Kidney glomerular epithelial cell (primary cell): ENCODE results near the gene TMEM273.

Experiments
- DNase-seq: peaks from one replicate; lab custom pipeline; 2025; lab: John Stamatoyannopoulos, UW

Gene TMEM273, protein sequence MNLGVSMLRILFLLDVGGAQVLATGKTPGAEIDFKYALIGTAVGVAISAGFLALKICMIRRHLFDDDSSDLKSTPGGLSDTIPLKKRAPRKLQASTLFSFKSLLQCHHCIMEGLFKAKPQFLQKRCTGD

DNA sequence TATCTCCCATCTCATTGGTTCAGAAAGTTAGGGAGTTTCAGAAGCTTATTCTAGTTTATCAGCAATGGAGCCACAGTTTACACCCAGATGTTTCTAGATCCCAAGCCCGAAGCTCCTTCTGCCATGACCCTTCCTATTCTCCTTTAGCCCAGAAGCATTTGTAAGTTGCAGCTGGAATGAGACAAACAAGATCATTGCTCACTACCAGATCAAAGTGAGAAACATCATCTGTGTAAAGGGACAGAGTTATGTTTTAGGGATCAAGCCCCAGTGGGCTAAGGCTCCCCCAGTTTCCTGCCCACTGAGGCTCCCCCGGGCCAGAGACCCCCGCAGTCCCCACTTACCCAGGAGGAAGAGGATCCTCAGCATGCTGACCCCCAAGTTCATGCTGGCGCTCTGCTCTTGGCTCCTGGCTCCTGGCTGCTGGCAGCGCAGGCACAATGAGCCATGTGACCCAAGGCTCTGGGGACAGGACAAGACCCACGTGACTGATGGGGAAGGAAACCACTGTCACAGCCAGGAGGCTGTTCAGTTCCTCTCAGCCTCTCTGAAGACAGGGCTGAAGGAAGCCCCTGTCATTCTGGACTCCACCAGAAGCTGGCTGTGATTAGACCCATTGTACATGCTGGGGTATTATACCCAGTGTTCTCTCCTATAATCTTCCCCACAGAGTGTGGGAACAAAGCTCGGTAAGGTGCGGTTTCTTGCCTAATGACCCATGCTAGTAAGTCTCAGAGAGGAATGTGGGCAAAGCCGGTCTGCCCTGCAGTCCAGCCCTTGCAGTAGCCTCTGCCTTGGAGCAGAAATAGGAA lies at the start of gene TMEM273:
Gene TMEM273, minus strand, starts transcription at position 442 of the 812 bp plus-strand sequence. Its CDS starts 55 bp downstream, at position 387.
- DNase-seq = peak; percentile 65

DNA sequence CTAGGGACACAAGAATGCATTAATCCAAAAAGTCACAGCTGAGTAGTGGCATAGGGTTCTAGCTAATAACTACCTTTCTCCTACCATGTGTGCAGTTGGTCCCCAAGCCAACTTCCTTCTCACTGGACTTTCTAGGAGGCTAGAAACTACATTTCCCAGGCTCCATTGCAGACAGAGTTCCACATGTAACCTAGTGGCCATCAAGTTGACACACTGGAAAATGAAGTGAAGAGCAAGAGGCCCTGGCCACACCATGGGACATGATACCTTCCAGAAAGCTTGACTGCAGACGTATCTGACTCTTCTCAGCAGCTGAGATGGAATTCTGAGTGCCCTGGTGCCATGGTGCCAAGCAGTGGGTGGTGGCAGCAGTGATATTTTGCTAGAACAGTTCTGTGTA lies 49.8 kb upstream of the TMEM273 start:
- no peak for DNase-seq

DNA sequence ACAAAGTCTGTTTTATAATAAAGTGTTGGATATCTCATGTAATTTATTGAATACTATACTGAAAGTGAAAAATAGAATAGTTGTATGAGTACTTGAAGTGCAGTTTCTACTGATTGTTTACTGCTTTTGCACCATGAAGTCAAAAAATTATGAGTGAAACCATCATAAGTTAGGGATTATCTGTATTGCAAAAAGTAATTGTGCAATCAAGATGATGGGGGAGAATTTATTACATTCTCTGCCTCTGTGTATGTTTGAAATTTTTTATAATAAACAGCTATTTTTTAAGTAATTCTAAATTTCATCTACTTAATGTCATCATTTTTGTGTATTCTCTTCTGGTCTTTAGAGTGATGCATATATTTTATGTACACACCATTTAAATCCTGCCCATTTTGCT lies 47.2 kb upstream of the TMEM273 start:
- DNase-seq = no peak

DNA sequence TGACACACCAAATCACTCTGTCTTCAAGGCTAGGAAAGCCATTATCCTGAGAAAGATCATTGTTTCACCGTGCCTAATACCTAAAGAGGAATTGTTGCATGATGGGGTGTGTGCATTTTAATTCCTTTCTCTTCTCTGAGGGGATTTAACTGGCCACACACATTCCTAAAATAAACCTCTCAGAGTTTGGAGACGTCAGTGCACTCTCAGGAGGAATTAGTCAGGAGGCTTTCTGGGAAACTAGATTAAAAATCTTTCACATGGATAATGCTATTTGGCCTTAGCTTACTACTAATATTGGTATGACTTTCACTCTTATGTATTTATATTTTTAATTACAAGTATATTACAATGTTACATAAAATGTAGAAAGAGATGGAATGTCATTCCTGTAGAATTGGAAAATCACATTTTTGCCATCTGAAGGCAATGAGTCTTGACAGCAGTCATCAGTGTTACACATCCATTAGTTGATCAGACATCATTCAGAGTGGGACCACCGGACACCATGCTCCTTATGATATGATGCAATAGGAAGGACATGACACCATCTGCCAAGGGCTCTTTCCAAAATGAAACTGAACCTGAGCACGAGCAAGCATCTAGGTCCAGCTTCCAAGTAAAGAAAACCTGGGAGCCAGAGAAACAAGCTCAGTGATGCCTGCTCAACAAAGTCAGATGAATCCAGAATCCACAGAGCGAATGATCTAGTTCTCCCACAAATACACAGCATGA lies 43.1 kb upstream of the TMEM273 start:
- DNase-seq = no peak

DNA sequence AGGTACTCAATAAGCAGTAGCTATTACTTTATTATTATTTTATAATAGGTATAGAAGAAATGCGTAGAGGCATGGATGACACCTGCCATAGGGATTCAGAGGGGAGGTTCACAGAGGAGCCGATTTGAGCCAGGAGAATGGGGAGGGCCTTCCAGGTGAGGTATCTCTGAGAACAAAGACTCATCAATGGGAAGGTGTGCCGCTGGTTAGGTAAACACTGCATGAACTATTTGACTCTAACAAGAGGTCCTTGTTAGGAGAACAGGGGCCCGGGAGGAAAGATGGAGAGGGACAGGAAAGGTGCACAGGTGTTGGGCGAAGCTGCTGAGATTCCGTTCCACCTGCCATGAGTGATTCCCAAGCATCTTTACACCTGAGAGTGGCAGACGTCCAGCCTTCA lies 41.8 kb upstream of the TMEM273 start:
- DNase-seq = no peak

DNA sequence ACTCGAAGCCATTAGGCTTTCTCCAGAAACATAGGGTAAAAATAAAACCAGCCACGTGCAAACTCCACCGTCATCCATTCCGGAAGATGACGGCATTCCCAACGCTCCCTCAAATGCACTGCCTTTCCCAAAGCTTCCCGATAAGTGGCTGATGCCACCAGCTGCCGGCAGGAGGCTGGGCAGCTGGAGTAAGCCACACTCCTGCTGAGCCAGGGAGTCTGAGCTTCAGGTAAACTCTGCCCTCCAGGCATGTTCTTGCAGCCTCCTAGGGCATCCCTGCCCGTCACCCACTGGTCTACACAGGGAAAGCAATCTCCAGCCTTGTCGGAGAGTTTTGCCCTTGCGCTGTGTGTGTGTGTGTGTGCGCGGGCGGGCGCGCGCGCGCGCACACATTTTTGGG lies 40.5 kb upstream of the TMEM273 start:
- DNase-seq = no peak

DNA sequence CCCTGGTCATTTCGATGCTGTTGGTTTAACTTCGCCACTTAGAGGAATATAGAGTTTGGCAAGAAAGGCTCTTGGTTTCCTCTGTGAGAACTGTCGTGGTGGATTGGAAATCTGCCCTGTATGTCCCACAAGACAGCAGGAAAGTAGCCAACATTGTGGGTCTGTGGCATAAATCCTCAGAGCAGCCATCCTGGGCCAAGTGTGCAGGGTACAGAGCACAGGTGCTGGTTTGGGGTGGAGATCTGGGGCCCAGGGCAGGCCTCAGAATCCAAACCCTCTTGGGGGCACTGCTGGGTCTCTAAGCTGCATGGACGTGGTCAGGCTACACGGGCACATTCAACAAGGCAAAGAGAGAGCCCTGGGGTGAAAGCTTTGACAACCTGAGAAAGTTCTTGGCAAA lies 39.2 kb upstream of the TMEM273 start:
- no peak for DNase-seq

DNA sequence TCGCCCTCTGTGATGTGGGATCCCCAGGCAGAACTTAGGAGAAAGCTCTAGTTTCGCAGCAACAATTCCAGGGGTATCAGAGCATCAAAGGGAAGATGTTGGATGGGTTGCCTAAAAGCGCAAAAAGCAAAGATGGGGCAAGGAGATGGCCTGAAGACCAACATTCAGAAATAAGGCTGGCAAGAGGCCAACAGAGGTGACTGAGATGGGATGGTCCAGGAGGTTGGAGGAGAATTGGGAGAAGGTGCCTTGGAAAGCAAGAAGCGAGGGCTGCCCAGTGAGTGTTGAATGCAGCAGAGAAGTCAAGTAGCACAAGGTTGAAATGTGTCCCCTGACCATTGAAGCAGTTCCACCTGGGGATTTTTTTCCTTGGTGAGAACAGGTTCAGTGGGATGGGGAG lies 38.4 kb upstream of the TMEM273 start:
- DNase-seq = no peak

DNA sequence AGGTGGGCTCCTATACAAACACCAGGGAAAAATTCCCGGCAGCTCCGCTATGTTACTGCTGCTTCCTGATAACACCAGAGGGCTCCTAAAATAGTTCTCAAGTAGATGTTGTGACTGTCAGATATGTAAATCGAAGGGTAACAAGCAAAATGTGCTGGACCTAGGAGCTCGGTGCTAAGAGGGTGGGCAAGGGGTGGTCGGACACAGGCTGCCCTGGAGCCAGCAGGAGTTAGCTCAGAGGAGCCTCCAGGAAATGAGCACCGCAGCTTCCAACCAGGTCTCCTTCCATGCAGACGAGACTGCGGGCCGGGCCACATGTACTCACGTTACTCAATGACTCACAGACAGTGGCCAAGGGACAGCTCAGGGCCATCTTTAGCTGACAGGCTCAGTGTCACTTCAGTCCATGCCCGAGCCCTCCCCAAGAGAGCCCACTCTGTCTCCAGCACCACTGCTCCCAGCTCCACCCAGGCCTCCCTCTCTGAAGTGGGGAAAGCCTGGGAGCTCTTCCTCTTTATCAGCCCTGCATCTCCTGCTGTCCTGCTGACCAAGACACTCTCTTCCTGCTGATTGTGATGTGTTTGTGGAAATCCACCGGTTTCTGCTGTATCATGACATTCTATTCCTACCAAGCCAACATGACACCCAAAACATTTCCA lies 37.2 kb upstream of the TMEM273 start:
- no peak for DNase-seq

DNA sequence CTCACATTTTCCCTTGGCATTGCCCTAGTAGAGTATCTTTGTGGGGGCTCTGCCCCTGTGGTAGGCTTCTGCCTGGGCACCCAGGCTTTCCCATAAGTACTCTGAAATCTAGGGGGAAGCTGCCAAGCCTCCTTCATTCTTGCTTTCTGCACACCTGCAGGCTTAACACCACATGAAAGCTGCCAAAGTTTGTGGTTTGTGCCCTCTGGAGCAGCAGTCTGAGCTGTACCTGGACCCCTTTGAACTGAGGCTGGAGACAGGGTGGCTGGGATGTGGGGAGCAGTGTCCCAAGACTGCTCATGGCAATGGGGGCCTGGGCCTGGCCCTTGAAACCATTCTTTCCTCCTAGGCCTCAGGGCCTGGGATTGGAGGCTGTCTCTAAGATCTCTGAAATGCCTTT lies 35.0 kb upstream of the TMEM273 start:
- DNase-seq = no peak

DNA sequence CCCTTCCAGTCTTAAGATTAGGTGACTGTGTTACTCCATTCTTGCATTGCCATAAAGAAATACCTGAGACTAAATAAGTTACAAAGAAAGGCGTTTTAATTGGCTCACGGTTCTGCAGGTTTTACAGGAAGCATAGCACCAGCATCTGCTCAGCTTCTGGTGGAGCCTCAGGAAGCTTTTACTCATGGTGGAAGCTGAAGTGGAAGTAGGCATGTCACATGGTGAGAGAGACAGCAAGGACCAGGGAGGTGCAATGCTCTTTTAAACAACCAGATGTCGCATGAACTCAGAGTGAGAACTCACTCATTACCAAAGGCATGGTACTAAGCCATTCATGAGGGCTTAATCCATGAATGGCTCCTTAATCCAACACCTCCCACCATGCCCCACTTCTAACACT lies 34.0 kb upstream of the TMEM273 start:
- no peak for DNase-seq

DNA sequence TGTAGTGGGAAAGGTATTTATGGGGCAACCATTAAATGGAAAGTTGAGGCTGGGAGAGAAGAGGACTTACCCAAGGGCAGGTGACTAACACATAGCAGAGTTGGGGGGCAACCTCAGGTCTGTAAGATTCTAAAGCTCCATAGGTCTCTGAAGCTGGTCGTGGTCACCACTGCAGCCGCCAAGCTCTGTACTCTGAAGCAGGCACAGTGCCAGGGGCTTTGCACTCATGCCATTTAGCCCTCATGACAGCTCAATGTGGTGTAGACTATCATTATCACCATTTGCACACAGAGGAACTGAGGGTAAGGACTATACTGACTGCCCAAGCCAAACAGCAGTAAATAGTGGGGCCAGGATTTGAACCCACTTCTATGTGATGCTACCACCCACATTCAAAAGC lies 32.5 kb upstream of the TMEM273 start:
- DNase-seq = no peak

DNA sequence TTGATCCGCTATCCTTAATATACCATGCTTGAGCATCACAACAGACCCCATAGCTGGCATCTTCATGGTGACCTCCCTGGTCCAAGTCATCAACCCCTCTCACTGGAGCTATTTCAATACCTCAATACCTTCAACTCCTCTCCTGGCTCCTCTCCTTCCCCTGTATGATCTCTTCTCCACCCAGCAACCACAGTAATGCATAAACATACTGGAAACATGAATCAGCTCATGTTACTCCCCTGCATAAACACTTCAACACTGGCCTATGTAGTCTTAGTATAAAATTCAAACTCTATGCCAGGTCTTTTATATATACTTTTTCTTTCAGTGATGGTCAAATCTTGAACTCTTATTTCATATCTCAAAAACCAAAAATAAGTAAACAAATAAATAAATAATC lies 31.8 kb upstream of the TMEM273 start:
- no peak for DNase-seq

DNA sequence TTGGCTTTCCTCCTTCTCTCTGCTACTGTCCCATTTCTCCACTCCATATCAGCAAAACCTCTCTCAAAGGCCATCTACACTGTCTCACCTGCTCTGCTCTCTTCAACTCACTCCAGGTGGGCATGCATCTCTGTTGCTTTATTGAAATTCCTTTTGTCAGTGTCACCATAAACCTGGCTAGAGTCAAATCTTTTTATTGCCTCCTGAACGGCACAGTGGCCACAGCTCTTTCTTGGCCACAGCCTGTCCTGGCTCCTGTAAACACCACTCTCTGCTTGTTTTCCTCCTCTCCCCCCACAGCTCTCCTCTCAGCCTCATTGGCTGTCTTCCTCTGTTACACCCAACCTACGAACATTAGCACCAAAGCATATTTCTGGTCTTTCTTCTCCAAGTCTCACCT lies 31.1 kb upstream of the TMEM273 start:
- DNase-seq = no peak

DNA sequence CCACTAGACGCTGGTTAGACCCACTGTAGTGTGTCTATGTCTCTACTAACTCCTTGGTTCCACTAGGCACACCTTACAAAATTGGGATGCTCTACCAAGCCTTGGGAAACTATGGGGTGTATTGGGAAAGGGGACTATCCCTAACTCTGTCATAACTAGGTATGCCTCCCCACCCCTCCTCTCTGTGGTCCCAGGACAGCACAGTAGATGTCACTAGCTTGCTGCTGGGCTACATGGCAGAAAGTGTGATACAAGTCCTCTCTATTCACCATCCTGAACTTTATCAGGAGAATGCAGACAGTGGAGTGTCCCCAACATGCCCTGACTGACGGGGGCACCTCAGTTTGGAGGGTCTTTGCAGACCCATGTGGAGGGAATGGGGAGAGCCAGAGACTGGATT lies 30.3 kb upstream of the TMEM273 start:
- no peak for DNase-seq

DNA sequence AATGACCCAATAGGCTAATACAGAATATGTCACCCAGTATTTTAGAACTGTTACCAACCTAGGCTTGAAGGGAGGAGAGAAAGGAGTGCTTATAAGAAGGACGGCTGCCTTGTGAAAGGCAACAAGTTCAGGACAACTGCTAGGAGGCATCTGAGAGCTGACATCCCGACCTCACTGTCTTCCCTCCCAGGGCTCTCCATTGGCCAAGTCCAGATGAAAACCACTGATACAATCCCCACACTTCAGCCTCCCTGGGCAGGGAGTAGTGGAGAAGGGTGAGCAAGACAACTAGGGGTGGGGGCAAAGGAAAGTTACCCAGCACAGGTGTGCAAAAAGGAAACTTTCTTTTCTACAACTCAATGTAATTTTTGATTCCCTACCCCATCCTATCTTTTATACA lies 29.5 kb upstream of the TMEM273 start:
- no peak for DNase-seq

DNA sequence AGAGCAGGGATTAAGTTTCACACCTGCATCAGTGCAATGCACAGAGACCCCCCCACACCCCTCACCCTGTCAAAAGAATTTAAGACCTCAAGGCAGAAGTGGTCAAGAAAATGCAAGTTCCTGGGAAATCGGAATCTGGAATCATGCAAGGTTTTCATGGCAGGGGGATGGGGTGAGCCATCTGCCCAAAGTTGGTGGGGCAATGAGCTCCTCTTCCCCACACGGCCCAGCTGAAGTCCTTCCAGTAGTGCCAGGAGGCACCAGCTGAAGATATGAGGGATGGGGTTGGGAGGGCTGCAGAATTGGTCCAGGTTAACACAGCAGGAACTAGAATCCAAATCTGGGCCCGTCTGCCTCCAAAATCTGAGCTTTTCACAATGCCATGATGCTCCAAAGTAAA lies 25.0 kb upstream of the TMEM273 start:
- no peak for DNase-seq

DNA sequence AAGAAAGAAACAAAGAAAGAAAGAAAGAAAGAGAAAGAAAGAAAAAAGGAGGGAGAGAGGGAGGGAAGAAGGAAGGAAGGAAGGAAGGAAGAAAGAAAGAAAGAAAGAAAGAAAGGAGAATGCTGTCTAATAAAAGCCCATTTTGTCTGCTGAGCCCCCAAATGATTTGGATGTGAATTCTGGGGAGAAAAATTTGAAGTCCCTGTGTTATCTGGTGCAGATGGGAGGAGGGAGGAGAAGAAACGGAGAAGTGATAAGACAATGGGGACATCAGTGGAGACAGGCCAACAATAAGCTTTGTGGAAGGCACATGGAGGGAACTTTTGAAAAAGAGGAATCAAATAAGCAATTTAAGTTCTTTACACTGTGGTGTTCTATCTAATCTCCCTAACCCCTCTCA lies 24.6 kb upstream of the TMEM273 start:
- no peak for DNase-seq

DNA sequence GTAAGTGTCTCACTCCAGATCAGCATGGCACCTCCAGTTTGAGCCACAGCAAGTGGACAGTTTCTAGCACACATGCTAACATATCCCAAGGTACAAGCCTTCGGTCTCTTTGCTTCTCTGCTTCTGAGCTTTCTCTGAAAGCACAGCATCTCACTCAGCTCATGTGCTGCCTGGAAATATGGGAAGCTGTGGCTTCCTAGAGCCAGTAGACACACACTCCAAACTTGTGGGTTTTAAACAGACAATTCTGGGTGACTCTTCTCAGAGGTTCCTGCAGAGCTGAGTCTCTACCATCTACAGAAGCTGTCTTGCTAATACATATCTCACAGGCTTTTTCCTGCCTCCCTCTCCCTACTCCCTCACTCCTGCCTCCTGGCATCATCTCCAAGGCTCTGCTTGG lies 23.9 kb upstream of the TMEM273 start:
- DNase-seq = no peak

DNA sequence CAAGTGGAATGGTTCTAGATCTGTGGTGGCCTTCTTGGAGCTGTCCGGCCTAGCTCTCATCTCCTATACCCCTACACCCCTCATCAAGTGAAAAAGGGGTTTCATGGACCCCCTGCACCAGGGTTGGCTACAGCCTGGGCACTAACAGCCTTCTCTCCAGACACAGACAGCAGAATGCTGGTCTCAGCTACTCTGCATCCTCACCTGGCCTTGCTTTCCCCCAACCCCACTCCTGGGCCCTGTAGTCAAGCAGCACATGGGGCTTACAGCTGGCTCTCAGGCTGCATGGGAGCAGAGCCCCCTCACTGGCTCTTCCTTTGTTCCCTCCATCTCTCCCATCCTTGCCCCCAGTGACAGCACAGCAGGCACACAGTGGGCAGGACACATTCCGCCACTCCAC lies 20.8 kb upstream of the TMEM273 start:
- DNase-seq = no peak

DNA sequence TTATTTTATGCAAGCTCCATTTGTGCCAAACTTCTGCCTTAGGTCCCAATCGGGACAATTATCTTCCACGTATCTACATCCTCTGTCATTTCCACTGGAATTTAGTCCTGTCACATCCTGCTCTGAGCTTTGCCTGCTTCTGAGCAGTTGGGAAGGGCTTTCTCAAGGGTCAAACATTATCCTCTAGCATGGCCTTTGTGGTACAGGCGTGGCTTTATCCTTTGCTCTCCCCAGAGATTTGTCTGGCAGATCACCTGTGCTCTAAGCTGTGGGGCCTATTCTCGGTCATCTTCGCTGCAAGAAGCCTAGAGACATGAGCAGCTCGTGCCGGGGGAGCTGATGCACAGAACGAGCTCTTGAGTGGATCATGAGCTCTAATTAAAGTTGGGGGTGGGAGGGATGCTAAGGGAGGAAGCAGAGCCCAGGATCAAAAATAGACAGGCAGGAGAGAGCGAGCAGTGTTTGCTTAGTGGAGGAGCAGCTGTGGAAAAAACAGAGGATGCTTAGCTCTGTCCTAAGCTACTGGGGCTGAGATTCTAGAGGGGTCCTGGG lies 19.8 kb upstream of the TMEM273 start:
- DNase-seq = no peak

DNA sequence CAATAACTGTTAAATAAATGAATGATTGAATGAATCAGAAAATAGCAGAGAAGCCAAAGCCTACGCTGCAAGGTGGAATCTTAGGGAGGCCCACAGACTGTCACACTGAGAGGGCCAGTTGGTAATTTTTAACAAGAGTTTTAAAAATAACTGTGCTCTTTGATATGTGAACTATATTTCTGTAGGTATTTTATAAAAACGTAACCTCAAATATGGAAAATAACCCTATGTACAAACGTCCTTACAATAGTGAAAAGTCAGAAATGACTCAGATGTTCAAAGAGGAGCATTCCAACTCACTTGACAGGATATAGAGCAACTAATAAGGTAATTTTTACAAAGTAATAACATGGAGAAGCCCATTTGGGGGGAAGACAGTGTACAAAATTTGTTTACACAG lies 18.9 kb upstream of the TMEM273 start:
- DNase-seq = no peak

DNA sequence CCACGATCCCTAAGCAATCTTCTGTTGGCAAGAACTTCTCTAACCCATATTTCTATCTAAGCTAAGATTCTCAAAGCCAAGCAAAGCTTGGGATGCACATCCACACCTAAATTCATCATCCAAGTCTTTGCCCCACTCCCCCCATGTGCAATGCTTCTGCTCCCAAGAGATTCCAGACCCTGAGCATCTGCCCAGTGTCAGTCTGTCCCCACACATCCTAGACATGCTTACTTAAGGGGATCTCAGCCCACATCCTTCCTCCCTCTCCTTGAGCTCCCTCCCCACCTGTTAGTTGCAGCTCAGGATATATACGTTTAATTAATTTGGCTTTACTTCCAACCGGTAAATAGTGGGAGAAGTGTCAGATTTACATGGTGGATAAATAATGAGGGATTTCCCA lies 17.0 kb upstream of the TMEM273 start:
- no peak for DNase-seq
